Measurements from ENCODE around the gene C19orf12. TPM values are rescaled to one million over a fixed set of nuclear protein-coding genes. Genes with fewer than 3 reads are reported as not detected.

The C19orf12 gene
- total RNA-seq, 1 donor from 2014 or later: 66.7 TPM

DNA sequence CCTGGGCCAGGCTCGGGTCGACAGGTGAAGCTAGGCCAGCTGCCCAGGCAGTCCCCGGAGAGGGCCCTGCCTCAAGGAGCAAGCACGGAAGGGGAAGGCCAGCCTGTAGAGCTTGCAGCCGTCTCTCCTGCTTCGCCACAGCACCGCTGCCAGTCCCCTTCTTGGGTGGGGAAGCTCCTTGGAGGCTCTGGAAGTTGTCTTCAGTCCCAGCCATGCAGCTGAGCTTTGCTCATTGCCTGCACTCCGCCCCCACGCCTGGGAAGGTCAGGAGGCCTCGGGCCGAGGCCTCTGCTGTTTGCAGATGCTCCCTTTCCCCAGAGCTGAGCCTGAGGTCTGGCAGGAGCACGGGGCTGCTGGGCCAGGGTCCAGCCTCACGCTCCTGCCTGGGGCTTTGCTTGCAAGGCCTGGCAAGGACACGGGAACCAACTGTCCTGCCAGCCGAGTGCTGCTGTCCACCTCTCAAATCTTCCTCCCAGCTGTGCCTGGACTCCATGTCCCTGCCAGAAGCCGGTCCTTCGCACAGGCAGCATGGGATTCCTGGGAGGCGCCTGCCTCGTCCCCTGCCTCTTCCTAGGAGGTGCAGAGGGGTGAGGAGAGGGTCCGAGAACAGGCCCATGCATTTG, 36.5 kb downstream of the C19orf12 start:
- H3K27ac Mint-ChIP-seq (ENCODE audit: unreplicated experiment): no peak overlapping the region
- H3K4me3 Mint-ChIP-seq (ENCODE audit: unreplicated experiment): no peak overlapping the region
- DNase-seq: peak; percentile 56
- H3K27me3 Mint-ChIP-seq (ENCODE audit: unreplicated experiment): peaks cover 6% of the 10 kb centered on the region
- peaks cover under 1% of the 10 kb centered on the region for H3K9me3 Mint-ChIP-seq (ENCODE audit: unreplicated experiment)
- TF ChIP-seq, protein P1, sequence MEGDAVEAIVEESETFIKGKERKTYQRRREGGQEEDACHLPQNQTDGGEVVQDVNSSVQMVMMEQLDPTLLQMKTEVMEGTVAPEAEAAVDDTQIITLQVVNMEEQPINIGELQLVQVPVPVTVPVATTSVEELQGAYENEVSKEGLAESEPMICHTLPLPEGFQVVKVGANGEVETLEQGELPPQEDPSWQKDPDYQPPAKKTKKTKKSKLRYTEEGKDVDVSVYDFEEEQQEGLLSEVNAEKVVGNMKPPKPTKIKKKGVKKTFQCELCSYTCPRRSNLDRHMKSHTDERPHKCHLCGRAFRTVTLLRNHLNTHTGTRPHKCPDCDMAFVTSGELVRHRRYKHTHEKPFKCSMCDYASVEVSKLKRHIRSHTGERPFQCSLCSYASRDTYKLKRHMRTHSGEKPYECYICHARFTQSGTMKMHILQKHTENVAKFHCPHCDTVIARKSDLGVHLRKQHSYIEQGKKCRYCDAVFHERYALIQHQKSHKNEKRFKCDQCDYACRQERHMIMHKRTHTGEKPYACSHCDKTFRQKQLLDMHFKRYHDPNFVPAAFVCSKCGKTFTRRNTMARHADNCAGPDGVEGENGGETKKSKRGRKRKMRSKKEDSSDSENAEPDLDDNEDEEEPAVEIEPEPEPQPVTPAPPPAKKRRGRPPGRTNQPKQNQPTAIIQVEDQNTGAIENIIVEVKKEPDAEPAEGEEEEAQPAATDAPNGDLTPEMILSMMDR (IDR thresholded peaks at IDR 0.05; ENCODE audit: partially characterized antibody, unreplicated experiment): no peak
- H3K4me1 Mint-ChIP-seq (ENCODE audit: low read depth, unreplicated experiment): peaks cover 2% of the 10 kb centered on the region
- no peaks in the 10 kb centered on the region for H3K36me3 Mint-ChIP-seq (ENCODE audit: unreplicated experiment)

DNA sequence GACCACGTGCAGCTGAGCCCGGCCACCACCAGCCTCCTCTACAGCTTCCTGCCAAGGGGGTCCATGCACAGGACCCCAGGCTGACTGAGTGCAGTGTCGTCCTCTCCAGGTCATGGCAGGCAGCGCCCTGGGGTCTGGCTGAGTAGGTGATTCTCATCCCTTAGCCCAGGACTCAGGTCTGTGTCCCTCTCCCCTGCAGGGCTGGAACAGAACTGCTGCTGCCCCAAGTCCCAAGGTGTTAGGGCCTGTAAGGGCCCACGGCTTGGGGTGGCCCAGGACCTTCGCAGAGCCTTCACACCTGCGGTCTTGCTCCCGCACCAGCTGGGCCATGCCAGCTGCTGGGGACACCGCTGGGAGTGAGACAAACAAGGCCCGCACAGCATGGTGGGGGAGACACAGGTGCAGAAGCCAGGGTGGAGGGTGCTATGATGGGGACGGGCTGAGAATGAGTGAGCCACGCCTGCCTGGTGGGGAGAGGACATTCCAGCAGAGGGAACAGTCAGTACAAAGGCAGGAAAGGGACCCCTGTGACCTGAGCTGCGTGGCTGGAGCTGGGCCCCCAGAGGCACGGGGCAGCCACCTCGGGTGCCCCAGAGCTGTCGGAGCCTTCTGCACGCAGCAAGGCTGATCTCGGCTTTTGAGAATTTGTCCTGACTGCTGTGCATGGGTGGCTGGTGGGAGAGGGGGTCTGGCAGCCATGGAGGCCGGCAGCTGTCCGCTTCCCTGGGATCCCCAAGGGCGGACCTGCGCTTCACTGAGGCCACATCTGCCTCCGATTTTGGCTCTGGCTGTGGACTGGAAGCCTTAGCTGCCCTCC, 37.9 kb downstream of the C19orf12 start:
- Mint-ChIP-seq H3K4me1 (ENCODE audit: low read depth, unreplicated experiment) (peaks cover 2% of the 10 kb centered on the region), H3K9me3 (ENCODE audit: unreplicated experiment) (peaks cover 6% of the 10 kb centered on the region), H3K27me3 (ENCODE audit: unreplicated experiment) (peaks cover 7% of the 10 kb centered on the region), H3K4me3 (ENCODE audit: unreplicated experiment) (no peak overlapping the region), H3K27ac (ENCODE audit: unreplicated experiment) (no peak overlapping the region), H3K36me3 (ENCODE audit: unreplicated experiment) (no peaks in the 10 kb centered on the region)
- peak; percentile 19 for DNase-seq
- TF ChIP-seq, protein P1 (IDR thresholded peaks at IDR 0.05; ENCODE audit: partially characterized antibody, unreplicated experiment): no peak

GRCh38 chr19:29676586-29676985, 38.5 kb downstream of the C19orf12 start:
- peak; percentile 12 for DNase-seq
- Mint-ChIP-seq H3K9me3 (ENCODE audit: unreplicated experiment) (peaks cover 6% of the 10 kb centered on the region), H3K4me3 (ENCODE audit: unreplicated experiment) (no peak overlapping the region), H3K36me3 (ENCODE audit: unreplicated experiment) (no peaks in the 10 kb centered on the region), H3K27ac (ENCODE audit: unreplicated experiment) (no peak overlapping the region), H3K4me1 (ENCODE audit: low read depth, unreplicated experiment) (peaks cover 2% of the 10 kb centered on the region), H3K27me3 (ENCODE audit: unreplicated experiment) (peaks cover 7% of the 10 kb centered on the region)
- TF ChIP-seq, protein P1 (IDR thresholded peaks at IDR 0.05; ENCODE audit: partially characterized antibody, unreplicated experiment): no peak

- Mint-ChIP-seq H3K36me3 (ENCODE audit: unreplicated experiment) (no peaks in the 10 kb centered on the region), H3K27ac (ENCODE audit: unreplicated experiment) (no peak overlapping the region), H3K9me3 (ENCODE audit: unreplicated experiment) (peaks cover 6% of the 10 kb centered on the region), H3K4me1 (ENCODE audit: low read depth, unreplicated experiment) (peaks cover 2% of the 10 kb centered on the region), H3K27me3 (ENCODE audit: unreplicated experiment) (peaks cover 7% of the 10 kb centered on the region), H3K4me3 (ENCODE audit: unreplicated experiment) (no peak overlapping the region)
- TF ChIP-seq, protein P1 (IDR thresholded peaks at IDR 0.05; ENCODE audit: partially characterized antibody, unreplicated experiment): no peak
- peak; percentile 13 for DNase-seq
These were observed 39.3 kb downstream of the C19orf12 start for GRCh38 chr19:29675650-29676186.
